Spleen (tissue), 11 donors: Measurements from ENCODE around the gene KRT77. TPM values are rescaled to one million over a fixed set of nuclear protein-coding genes. Genes with fewer than 3 reads are reported as not detected.

ENCODE experiments used
- DNase-seq: peaks from one replicate; pipeline ENCODE4 v3.0.0-alpha.2; 2020
- H3K27ac ChIP-seq, 8 donors: fragments of 200-600 bp; sonication (generic) in 7 of 8; 1 replicate in 4 of 8; 2 replicates in 4 of 8; pipeline versions ENCODE4 v1.5.0 to v1.8.0; 2016 to 2021; ENCODE audit warnings: inconsistent platforms in 4 of 8, mild to moderate bottlenecking in 4 of 8, moderate library complexity in 1 of 8
- H3K27me3 ChIP-seq, 7 donors: fragments of 200-600 bp; sonication (generic) in 6 of 7; replicated peaks in 1 of 7; 1 replicate in 4 of 7; 2 replicates in 3 of 7; pipeline versions ENCODE4 v1.5.0 to v1.8.0; 2016 to 2021; ENCODE audit warnings: inconsistent platforms in 3 of 7, mild to moderate bottlenecking in 1 of 7
- H3K36me3 ChIP-seq, 6 donors: fragments of 200-600 bp; sonication (generic) in 5 of 6; 1 replicate in 4 of 6; 2 replicates in 2 of 6; pipeline versions ENCODE4 v1.5.0 to v1.8.0; 2016 to 2021; ENCODE audit warnings: inconsistent platforms in 2 of 6
- H3K4me1 ChIP-seq, 6 donors: fragments of 200-600 bp; sonication (generic) in 5 of 6; 1 replicate in 3 of 6; 2 replicates in 3 of 6; pipeline versions ENCODE4 v1.5.0 to v1.8.0; 2016 to 2021; ENCODE audit warnings: inconsistent platforms in 3 of 6
- H3K4me3 ChIP-seq, 8 donors: fragments of 200-600 bp; sonication (generic) in 7 of 8; 1 replicate in 4 of 8; 2 replicates in 4 of 8; pipeline versions ENCODE4 v1.5.0 to v1.8.0; 2016 to 2021; ENCODE audit warnings: inconsistent platforms in 4 of 8, mild to moderate bottlenecking in 4 of 8, moderate library complexity in 2 of 8
- H3K9me3 ChIP-seq, 8 donors: fragments of 200-600 bp; sonication (generic) in 7 of 8; 1 replicate in 4 of 8; 2 replicates in 4 of 8; pipeline versions ENCODE4 v1.5.0 to v1.8.0; 2016 to 2021; ENCODE audit warnings: inconsistent platforms in 4 of 8
- POLR2A ChIP-seq, 3 donors: fragments of 450-650 bp; IDR thresholded peaks; one replicate each; pipeline ENCODE4 v1.5.1; 2017; ENCODE audit warnings: antibody characterized with exemption in 3 of 3, mild to moderate bottlenecking in 1 of 3
- POLR2AphosphoS5 ChIP-seq, 3 donors: sonication (generic); formaldehyde crosslinking; IDR thresholded peaks; one replicate each; pipeline ENCODE4 v1.5.1; 2017; ENCODE audit warnings: antibody characterized with exemption in 3 of 3
- WGBS, 5 donors: extraction: QIAGEN DNeasy Blood & Tissue Kit in 3 of 5; methylation state at CpG; one replicate each; pipeline versions ENCODE4 v1.1.5 to v1.1.7; 2013 to 2018; 5-methylcytosine and 5-hydroxymethylcytosine counted together
- intact Hi-C: fragments of 100-400 bp; cut with DNase I; formaldehyde crosslinking; loops from one replicate; pipeline ENCODE4 v1.15.0; 2023; ENCODE audit warnings: low total_unique reads
- polyA plus RNA-seq, 3 donors: library from polyadenylated mRNA; stranded (reverse); fragments of 200-250 nt; gene quantifications; one replicate each; pipeline ENCODE4 v1.2.1, GENCODE V29; 2013
- total RNA-seq, 7 donors: library from RNA; depleted of rRNA in 3 of 7; stranded (reverse); fragments of >200 nt in 3 of 7; fragmentation: NEBNext Ultra II Directional in 4 of 7; extraction: Animal tissue kit (Norgen Biotek cat#: 25700) in 4 of 7; gene quantifications; one replicate each; pipeline versions ENCODE4 v1.1.0 to v1.2.1, GENCODE V29; 2016 to 2021
- TF ChIP-seq, protein P1 (sequence below), 11 experiments: fragments of 200-600 bp in 7 of 11; fragments of 450-650 bp in 4 of 11; sonication (generic) in 4 of 11; IDR thresholded peaks in 8 of 11; conservative IDR thresholded peaks in 3 of 11; 1 replicate in 7 of 11; 2 replicates in 4 of 11; pipeline versions ENCODE4 v1.4.0 to v1.8.0; 2016 to 2021; ENCODE audit warnings: antibody characterized with exemption in 11 of 11, inconsistent platforms in 4 of 11, mild to moderate bottlenecking in 1 of 11
- donor health status: healthy with polysubstance abuse.
- donor health status: DM: no; HTN: no; CAD: no; lungs with moderate emphysema.
- donor health status: DM: no; HTN: no; CAD: no.
- donor health status: Bipolar disorder and iron deficiency.
- donor health status: healthy.
- donor health status: DM: no; HTN: no; CAD: no.
- donor health status: DM: yes; HTN: yes; CAD: no.

KRT77 gene
- total and polyA plus RNA-seq, 10 donors, result 0.03 TPM; not detected in 9

GRCh38 chr12:52735816-52736632, 32.7 kb upstream of the KRT77 start:
- 64 to 89% (median 78%) methylated on average over 1 to 5 of the region's 5 CpGs for WGBS, 5 donors
- TF ChIP-seq, protein P1, sequence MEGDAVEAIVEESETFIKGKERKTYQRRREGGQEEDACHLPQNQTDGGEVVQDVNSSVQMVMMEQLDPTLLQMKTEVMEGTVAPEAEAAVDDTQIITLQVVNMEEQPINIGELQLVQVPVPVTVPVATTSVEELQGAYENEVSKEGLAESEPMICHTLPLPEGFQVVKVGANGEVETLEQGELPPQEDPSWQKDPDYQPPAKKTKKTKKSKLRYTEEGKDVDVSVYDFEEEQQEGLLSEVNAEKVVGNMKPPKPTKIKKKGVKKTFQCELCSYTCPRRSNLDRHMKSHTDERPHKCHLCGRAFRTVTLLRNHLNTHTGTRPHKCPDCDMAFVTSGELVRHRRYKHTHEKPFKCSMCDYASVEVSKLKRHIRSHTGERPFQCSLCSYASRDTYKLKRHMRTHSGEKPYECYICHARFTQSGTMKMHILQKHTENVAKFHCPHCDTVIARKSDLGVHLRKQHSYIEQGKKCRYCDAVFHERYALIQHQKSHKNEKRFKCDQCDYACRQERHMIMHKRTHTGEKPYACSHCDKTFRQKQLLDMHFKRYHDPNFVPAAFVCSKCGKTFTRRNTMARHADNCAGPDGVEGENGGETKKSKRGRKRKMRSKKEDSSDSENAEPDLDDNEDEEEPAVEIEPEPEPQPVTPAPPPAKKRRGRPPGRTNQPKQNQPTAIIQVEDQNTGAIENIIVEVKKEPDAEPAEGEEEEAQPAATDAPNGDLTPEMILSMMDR (IDR thresholded peaks at IDR 0.05 in 8 of 11, conservative IDR thresholded peaks at IDR 0.05 in 3 of 11), result no peak
- TF ChIP-seq POLR2A (IDR thresholded peaks at IDR 0.05) (no peak), POLR2AphosphoS5 (IDR thresholded peaks at IDR 0.05) (no peak)
- Histone ChIP-seq H3K4me1 (no peaks in the 10 kb centered on the region), H3K27ac (no peak overlapping the region), H3K9me3 (no peaks in the 10 kb centered on the region), H3K27me3 (peaks cover 0 to 49% (median 0%) of the 10 kb centered on the region in 7 donors), H3K4me3 (no peak overlapping the region), H3K36me3 (no peaks in the 10 kb centered on the region)
- intact Hi-C loops, result no loop called here
- DNase-seq, result no peak

DNA sequence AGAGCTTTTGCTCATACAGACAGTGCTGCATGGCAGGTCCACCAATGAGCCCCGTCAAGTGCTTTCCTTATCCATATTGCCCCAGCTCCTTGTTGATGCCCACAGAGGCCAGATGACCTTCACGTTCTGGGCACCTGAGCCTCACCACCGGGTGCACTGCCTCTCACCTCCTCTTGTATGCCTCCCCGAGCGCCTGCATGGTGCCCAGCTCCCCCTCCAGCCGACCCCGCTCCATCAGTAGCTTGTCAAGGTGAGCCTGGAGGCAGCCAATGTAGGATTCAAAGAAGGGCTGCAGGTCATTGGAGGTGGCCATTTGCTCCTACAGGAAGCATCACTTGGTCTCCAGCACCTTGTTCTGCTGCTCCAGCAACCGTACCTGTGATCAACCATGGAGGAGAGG, 31.8 kb upstream of the KRT77 start:
- TF ChIP-seq, protein P1 (IDR thresholded peaks at IDR 0.05 in 8 of 11, conservative IDR thresholded peaks at IDR 0.05 in 3 of 11), result no peak
- TF ChIP-seq POLR2A (IDR thresholded peaks at IDR 0.05) (no peak), POLR2AphosphoS5 (IDR thresholded peaks at IDR 0.05) (no peak)
- Histone ChIP-seq H3K4me1 (no peaks in the 10 kb centered on the region), H3K9me3 (no peaks in the 10 kb centered on the region), H3K4me3 (no peak overlapping the region), H3K27me3 (peaks cover 0 to 43% (median 0%) of the 10 kb centered on the region in 7 donors), H3K36me3 (no peaks in the 10 kb centered on the region), H3K27ac (no peak overlapping the region)
- 69 to 78% (median 75%) methylated on average over 8 of the region's 8 CpGs for WGBS, 5 donors
- no peak for DNase-seq
- intact Hi-C loops, result no loop called here

- H3K27me3 ChIP-seq, result peaks cover 0 to 25% (median 0%) of the 10 kb centered on the region in 7 donors
- intact Hi-C loops, result no loop called here
- DNase-seq, result no peak
- no peaks in the 10 kb centered on the region for H3K36me3 ChIP-seq
- TF ChIP-seq POLR2AphosphoS5 (IDR thresholded peaks at IDR 0.05), result no peak
- TF ChIP-seq, protein P1 (IDR thresholded peaks at IDR 0.05 in 8 of 11, conservative IDR thresholded peaks at IDR 0.05 in 3 of 11), result no peak
- no peak for TF ChIP-seq POLR2A (IDR thresholded peaks at IDR 0.05)
- 50 to 67% (median 61%) methylated on average over 2 of the region's 2 CpGs for WGBS, 5 donors
- H3K4me3 ChIP-seq, result no peak overlapping the region
- no peaks in the 10 kb centered on the region for H3K4me1 ChIP-seq
- H3K27ac ChIP-seq, result no peak overlapping the region
- H3K9me3 ChIP-seq, result no peaks in the 10 kb centered on the region
These were observed 27.5 kb upstream of the KRT77 start for GRCh38 chr12:52730793-52731192.

- DNase-seq, result no peak
- Histone ChIP-seq H3K36me3 (no peaks in the 10 kb centered on the region), H3K4me1 (no peaks in the 10 kb centered on the region), H3K4me3 (no peak overlapping the region), H3K27me3 (peaks cover 0 to 25% (median 0%) of the 10 kb centered on the region in 7 donors), H3K9me3 (no peaks in the 10 kb centered on the region), H3K27ac (no peak overlapping the region)
- WGBS, 5 donors, result 86 to 92% (median 88%) methylated on average over 13 of the region's 13 CpGs
- intact Hi-C loops, result no loop called here
- TF ChIP-seq POLR2A (IDR thresholded peaks at IDR 0.05) (no peak), POLR2AphosphoS5 (IDR thresholded peaks at IDR 0.05) (no peak)
- TF ChIP-seq, protein P1 (IDR thresholded peaks at IDR 0.05 in 8 of 11, conservative IDR thresholded peaks at IDR 0.05 in 3 of 11), result no peak
These were observed 27.1 kb upstream of the KRT77 start for GRCh38 chr12:52730383-52730782.
